GM10847 (cell line): Measurements from ENCODE around the gene LSM10.

ENCODE experiments used
- POLR2A ChIP-seq: IDR thresholded peaks from 2 replicates; pipeline ENCODE4 v1.6.1; 2011; ENCODE audit not compliant: insufficient read length; ENCODE audit errors: extremely low read depth

LSM10 gene

GRCh38 chr1:36369061-36369861 is 28.4 kb downstream of the LSM10 start:
- TF ChIP-seq POLR2A, result no peak

GRCh38 chr1:36367798-36368197 is 29.9 kb downstream of the LSM10 start:
- TF ChIP-seq POLR2A, result no peak

- no peak for TF ChIP-seq POLR2A
Observed at GRCh38 chr1:36367066-36367465, 30.6 kb downstream of the LSM10 start.

GRCh38 chr1:36366091-36366661 is 31.5 kb downstream of the LSM10 start:
- TF ChIP-seq POLR2A, result no peak

- TF ChIP-seq POLR2A, result no peak
Observed at GRCh38 chr1:36365381-36365780, 32.3 kb downstream of the LSM10 start.

- TF ChIP-seq POLR2A, result no peak
Observed at GRCh38 chr1:36359911-36360550, 37.7 kb downstream of the LSM10 start.

- no peak for TF ChIP-seq POLR2A
Observed at GRCh38 chr1:36359383-36359782, 38.3 kb downstream of the LSM10 start.

- TF ChIP-seq POLR2A, result no peak
Observed at GRCh38 chr1:36358514-36359084, 39.1 kb downstream of the LSM10 start.

- no peak for TF ChIP-seq POLR2A
Observed at GRCh38 chr1:36355811-36356210, 41.9 kb downstream of the LSM10 start.

GRCh38 chr1:36354486-36354885 is 43.2 kb downstream of the LSM10 start:
- TF ChIP-seq POLR2A, result no peak

- no peak for TF ChIP-seq POLR2A
Observed at GRCh38 chr1:36352910-36353878, 44.5 kb downstream of the LSM10 start.

- TF ChIP-seq POLR2A, result no peak
Observed at GRCh38 chr1:36352125-36352909, 45.4 kb downstream of the LSM10 start.

GRCh38 chr1:36351227-36351977 is 46.3 kb downstream of the LSM10 start:
- TF ChIP-seq POLR2A, result no peak
